ENCODE results near the gene CAB39.

GRCh38 chr2:230731512-230731911 lies 18.9 kb downstream of the CAB39 start:
- TF ChIP-seq CTCF (IDR thresholded peaks at IDR 0.05) = no peak
- TF ChIP-seq ZFX (IDR thresholded peaks at IDR 0.05; ENCODE audit: borderline replicate concordance) = no peak
